ENCODE data around the gene TXK.

The TXK gene

DNA sequence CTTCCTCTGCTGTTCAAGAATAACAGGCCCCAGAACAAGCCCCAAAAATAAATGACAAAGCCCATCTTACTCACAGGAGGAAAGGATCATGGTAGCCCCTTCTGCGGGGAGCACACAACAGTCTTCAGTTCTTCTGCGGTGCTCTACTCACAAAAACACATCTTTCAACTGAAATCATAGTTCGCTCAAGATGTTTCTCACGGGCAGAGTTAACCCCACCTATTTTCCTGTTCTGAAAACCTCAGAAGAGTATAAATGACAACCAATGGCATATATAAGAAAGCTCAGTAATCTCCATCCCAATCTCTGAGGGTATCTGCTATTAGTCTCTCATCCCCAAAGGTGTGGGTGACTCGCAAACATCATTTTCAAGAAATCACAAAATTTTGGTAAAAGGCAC lies at the start of gene TXK:
TXK (minus strand) TSS at position 170 of the 400 bp plus-strand sequence; CDS start at position 90, 80 bp downstream.
- H3K4me3 ChIP-seq (ENCODE audit: low read depth, low read length) = no peak within 1 kb of the TSS
- DNase-seq (ENCODE audit: low read depth) = no peak
- no peak for TF ChIP-seq MYC (IDR thresholded peaks at IDR 0.05; ENCODE audit: low read depth, low read length)
- TF ChIP-seq POLR2A (IDR thresholded peaks at IDR 0.05; ENCODE audit: extremely low read depth, insufficient read length) = no peak
- TF ChIP-seq, protein P1, sequence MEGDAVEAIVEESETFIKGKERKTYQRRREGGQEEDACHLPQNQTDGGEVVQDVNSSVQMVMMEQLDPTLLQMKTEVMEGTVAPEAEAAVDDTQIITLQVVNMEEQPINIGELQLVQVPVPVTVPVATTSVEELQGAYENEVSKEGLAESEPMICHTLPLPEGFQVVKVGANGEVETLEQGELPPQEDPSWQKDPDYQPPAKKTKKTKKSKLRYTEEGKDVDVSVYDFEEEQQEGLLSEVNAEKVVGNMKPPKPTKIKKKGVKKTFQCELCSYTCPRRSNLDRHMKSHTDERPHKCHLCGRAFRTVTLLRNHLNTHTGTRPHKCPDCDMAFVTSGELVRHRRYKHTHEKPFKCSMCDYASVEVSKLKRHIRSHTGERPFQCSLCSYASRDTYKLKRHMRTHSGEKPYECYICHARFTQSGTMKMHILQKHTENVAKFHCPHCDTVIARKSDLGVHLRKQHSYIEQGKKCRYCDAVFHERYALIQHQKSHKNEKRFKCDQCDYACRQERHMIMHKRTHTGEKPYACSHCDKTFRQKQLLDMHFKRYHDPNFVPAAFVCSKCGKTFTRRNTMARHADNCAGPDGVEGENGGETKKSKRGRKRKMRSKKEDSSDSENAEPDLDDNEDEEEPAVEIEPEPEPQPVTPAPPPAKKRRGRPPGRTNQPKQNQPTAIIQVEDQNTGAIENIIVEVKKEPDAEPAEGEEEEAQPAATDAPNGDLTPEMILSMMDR (IDR thresholded peaks at IDR 0.05; ENCODE audit: low read depth, low read length) = no peak
- TF ChIP-seq, protein P2, sequence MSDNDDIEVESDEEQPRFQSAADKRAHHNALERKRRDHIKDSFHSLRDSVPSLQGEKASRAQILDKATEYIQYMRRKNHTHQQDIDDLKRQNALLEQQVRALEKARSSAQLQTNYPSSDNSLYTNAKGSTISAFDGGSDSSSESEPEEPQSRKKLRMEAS (IDR thresholded peaks at IDR 0.05; ENCODE audit: low read depth, low read length) = no peak

DNA sequence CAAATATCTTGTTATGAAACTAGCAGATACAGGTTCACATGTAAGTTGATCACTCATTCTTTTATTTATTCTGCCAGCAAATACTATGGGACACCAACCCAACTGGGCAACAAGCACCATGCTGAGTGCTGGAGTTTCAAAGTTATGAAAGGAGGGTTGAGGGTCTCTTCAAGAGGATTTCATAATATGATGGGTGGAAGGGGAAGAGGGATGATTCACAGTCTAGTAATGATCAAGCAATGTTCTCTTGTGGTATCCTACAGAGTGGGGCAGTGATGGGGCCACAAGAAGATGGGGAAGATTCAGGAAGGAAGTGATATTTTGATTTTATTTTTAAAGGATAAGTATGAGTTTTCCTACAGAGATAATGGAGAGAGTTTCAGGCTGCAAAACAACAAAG lies 46.2 kb upstream of the TXK start:
- TF ChIP-seq POLR2A (IDR thresholded peaks at IDR 0.05; ENCODE audit: extremely low read depth, insufficient read length) (no peak), MYC (IDR thresholded peaks at IDR 0.05; ENCODE audit: low read depth, low read length) (no peak)
- TF ChIP-seq, protein P1 (IDR thresholded peaks at IDR 0.05; ENCODE audit: low read depth, low read length) = no peak
- TF ChIP-seq, protein P2 (IDR thresholded peaks at IDR 0.05; ENCODE audit: low read depth, low read length) = no peak
- peak; percentile 78 for DNase-seq (ENCODE audit: low read depth)
- no peak overlapping the region for H3K4me3 ChIP-seq (ENCODE audit: low read depth, low read length)

DNA sequence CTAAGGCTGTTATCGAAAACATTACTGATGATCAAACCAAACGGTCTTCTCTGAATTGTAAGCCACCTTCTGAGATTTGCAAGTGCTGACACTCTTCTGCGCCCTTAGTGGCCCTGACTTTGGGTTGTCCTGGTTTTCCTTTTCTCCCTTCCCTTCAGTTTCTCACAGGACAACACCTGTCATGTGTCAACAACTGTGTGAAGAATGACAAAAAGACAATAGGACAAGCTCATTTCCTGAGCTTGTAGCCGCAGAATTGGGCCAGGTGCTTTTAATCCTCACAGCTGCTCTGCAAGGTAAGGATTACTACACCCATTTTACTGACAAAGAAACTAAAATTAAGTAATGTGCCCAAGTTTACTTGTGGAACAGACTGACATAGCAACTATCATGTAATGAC lies 44.9 kb upstream of the TXK start:
- DNase-seq (ENCODE audit: low read depth) = no peak
- H3K4me3 ChIP-seq (ENCODE audit: low read depth, low read length) = no peak overlapping the region
- TF ChIP-seq MYC (IDR thresholded peaks at IDR 0.05; ENCODE audit: low read depth, low read length) = no peak
- TF ChIP-seq, protein P1 (IDR thresholded peaks at IDR 0.05; ENCODE audit: low read depth, low read length) = no peak
- TF ChIP-seq POLR2A (IDR thresholded peaks at IDR 0.05; ENCODE audit: extremely low read depth, insufficient read length) = no peak
- TF ChIP-seq, protein P2 (IDR thresholded peaks at IDR 0.05; ENCODE audit: low read depth, low read length) = no peak

- no peak overlapping the region for H3K4me3 ChIP-seq (ENCODE audit: low read depth, low read length)
- TF ChIP-seq MYC (IDR thresholded peaks at IDR 0.05; ENCODE audit: low read depth, low read length) (no peak), POLR2A (IDR thresholded peaks at IDR 0.05; ENCODE audit: extremely low read depth, insufficient read length) (no peak)
- TF ChIP-seq, protein P2 (IDR thresholded peaks at IDR 0.05; ENCODE audit: low read depth, low read length) = no peak
- TF ChIP-seq, protein P1 (IDR thresholded peaks at IDR 0.05; ENCODE audit: low read depth, low read length) = no peak
- no peak for DNase-seq (ENCODE audit: low read depth)
Measured at GRCh38 chr4:48175806-48176205, 41.8 kb upstream of the TXK start.

DNA sequence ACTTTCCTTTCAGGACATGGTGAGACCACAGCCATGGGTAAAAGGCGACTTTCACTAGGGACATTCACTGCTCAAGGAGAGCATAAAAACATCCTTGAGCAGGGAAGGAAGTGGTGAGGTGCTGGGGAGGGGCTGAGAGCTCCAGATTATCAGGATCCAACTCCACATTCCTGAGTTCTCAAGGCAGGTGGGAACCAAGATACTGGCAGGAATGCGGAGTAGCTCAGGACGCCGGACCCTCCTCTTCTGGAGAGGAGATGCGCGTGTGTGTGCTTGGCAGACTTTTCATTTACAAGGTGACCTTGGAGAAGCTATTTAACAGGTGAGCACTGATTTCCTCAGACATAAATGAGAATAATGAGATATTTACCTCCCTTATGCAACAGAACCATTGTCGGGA lies 41.3 kb upstream of the TXK start:
- TF ChIP-seq, protein P2 (IDR thresholded peaks at IDR 0.05; ENCODE audit: low read depth, low read length) = no peak
- TF ChIP-seq, protein P1 (IDR thresholded peaks at IDR 0.05; ENCODE audit: low read depth, low read length) = no peak
- TF ChIP-seq POLR2A (IDR thresholded peaks at IDR 0.05; ENCODE audit: extremely low read depth, insufficient read length) = no peak
- no peak for TF ChIP-seq MYC (IDR thresholded peaks at IDR 0.05; ENCODE audit: low read depth, low read length)
- no peak overlapping the region for H3K4me3 ChIP-seq (ENCODE audit: low read depth, low read length)
- DNase-seq (ENCODE audit: low read depth) = no peak
